HG03064 (cell line): ENCODE data around the gene RPL29.

Experiments used
- ATAC-seq: cut with Tn5 transposase; IDR thresholded peaks from one replicate; pipeline ENCODE4 v1.9.1; 2021; ENCODE audit warnings: low read depth; ENCODE audit not compliant: unreplicated experiment

The RPL29 gene

DNA sequence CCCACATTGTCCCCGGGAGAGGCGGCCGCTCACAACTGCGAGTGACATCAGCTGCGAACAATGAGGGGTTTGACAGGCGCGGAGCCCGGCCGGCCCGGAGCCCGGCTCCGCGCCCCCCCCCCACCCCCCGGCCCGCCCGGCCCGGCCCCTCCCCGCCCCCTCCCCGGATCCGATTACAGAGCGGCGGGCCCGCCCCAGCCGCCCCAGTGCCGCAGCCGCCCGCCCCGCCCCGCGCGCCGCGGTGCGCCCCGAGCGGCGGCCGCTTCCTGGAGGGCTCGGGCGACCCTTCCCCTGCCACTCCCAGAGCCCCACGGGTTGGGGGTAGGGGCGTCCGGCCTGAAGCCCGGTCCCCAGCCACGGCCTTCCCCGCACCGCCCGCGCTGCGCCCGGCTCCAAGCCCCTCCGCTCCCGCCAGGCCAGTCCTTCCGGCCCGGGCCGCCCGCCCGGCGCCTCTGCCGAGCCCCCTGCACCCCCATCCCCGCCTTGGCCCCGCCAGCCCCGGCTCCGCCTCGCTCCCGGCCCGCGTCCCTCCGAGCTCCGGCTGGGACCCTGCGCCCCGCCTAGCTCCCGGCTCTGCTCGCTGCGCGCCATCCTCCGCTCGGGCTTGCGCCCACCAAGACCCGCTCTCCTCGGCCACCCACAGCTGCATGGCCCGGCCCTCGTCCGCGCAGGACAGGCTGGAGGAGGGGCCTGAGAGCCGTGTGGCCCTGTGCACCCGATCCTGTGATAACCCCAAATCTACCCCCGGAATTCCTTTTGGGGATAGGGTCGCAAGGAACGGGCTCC is 28.1 kb downstream of the RPL29 start, which contains the start of gene PCBP4:
Gene PCBP4, minus strand, starts transcription at position 71 of the 786 bp plus-strand sequence. CDS start 6,214 bp downstream, outside the sequence.
- peak; percentile 51 for ATAC-seq

DNA sequence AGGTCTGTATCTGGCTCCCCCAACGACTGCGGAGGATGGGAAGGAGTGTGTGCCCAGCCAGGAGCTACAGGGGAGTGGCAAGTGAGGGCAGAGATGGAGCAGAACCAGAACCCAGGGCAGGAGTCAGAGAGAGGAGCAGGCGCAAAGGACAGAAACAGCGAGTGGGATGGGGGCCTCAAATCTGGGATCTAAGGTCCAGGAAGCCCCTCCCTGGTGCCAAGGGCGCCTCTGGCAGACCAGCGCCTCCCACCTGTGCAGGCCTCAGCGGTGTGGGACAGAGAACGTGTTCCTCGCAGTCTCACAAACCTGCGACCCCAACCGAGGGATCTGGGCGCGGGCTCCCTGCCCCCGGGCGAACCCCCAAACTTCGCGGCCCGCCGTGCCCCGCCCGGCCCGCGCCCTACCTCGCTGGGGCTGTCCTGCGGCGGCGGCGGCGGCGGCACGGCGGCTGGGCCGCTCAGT is 28.7 kb downstream of the RPL29 start:
- ATAC-seq = no peak

- ATAC-seq = no peak
Measured at GRCh38 chr3:51966486-51966885, 29.2 kb downstream of the RPL29 start.

DNA sequence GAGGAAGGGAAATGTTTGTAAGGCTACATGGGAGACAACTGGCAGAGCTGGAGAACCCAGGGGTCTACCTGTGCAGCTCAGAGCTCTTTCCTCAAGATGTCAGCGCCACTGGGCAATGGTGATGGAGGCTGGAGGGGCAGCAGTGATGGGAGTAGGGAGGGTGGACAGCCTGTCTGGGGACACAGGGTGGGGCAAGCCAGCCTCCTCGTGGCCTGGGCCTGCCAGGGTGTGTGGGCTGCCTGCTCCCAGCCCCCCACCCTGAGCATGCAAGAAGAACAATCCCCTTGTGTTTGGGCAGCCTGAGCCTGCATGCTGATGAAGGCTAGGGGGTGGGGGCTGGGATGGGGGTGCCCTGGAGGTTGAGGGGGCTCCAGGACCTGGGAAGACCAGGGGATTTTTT is 29.7 kb downstream of the RPL29 start:
- ATAC-seq = no peak

GRCh38 chr3:51964521-51964920 is 31.2 kb downstream of the RPL29 start:
- no peak for ATAC-seq

- no peak for ATAC-seq
Measured at GRCh38 chr3:51963951-51964451, 31.7 kb downstream of the RPL29 start.

GRCh38 chr3:51962854-51963530 is 32.7 kb downstream of the RPL29 start:
- no peak for ATAC-seq

DNA sequence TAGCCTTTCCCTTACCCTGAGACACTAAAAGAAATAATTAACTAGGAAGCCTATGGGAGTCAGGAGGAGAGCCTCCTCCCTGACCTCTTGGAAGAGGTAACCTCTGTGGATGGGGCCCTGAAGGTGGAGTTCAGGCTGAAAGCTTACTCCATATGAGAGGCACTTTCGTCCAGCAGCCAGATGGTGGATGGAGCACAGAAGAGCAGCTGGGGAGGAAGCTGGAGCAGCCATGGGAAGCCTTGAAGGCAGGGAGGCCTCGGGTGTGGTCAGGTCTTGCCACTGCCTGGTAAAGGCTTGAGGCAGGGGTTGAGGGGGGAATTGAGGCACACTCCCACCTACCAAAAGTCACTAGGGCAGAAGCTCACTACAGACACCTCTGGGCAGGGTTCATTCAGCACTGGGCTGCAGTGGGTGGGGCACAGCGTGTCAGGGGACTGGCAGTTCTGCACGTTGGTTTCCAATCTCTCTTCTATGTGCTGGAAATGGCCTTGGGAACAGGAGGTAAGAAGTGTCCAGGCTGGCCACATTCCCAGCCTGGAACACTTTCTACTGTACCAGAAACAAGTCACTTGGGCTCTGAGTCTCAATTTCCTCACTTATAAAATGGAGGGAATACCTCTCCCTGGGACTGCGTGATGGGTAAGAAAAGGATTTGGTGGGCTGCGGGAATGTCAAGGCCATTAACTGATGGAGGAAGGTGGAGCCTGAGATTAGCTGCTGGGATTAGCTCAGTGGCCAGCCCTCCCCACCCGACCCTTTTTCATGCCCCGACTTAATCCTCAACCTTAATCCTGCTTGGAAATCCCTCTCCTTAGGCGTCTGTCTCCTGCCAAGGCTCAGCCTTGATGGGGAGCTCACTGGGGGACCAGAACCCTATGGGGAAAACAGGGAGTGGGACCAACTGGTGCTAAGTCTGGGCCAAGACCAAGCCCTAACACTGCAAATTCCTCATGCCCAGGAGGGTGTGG is 33.8 kb downstream of the RPL29 start:
- no peak for ATAC-seq

- ATAC-seq = no peak
Measured at GRCh38 chr3:51961011-51961410, 34.7 kb downstream of the RPL29 start.

GRCh38 chr3:51960386-51960785 is 35.3 kb downstream of the RPL29 start:
- no peak for ATAC-seq

- no peak for ATAC-seq
Measured at GRCh38 chr3:51959651-51960050, 36.0 kb downstream of the RPL29 start.

DNA sequence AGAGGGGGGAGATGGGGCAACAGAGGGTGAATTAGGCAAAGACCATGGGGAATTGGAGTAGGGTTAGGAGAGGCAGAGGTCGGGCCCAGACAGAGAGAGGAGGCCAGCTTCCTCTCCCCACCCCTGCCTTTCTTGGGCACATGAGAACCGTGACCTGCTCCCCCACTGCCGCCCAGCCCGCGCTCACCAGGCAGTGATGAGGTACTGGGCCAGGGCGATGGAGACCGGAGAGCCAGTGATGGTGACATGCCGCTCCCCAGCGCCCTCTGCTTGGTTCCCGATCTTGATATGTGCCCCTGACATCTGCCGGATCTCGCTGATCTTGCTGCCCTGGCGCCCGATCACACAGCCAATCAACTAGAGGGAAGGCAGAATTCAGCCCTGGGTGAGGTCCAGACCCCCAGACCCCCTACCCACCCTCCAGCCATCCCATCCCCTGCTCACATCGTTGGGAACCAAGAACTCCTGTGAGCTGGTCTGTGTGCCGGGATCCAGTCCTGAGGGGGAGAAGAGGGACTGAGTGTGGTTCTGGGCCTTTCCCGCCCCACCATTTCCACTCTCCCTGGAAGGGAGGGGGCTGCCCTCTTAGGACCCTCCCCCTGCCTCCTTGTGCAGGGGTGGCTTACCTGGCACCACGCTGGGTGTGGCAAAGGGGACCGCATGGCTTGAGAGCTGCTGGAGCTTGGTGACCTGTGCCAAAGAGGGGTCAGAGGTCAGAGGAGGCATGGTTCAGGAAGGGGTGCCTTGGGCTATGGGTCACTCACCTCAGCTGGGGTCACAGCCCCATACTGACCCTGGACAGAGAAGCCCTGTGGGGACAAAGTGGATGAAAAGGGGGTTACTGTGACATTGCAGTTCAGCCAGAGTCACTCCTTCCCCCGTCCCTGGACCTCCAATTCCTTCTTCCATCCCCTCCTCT is 36.8 kb downstream of the RPL29 start:
- no peak for ATAC-seq

DNA sequence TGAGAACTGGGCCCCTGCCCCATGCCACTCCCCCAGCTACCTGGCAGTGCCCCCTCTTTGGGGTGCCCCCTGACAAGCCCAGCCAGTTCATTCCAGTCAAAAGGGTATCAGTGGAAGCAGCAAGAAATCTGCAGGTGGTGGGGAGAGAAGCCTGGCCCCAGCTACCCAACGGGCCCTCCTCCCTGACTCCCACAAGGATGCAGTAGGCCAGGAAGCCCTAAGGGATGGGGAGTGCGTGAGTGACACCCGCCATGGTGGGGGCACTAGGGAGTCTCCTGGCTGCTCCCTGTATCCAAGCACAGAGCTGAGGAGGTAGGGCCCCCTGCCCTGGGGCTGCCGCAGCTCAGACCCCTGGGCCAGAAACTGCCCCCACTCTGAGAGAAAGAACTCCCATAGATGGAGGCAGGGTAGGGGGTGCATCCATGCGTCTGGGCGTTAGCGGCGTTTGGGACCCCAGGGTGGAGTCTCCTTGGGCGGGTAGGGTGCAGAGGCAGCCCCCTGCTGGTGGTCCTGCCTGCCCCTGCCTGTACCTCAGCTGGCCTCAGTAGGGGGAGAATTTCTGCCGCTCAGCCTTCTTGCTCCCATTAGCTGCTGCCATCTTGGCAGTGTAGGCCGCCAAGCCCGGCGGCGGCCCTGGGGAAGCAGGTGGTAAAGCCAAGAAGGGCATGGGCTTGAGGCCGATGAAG is 38.0 kb downstream of the RPL29 start:
- ATAC-seq = no peak

DNA sequence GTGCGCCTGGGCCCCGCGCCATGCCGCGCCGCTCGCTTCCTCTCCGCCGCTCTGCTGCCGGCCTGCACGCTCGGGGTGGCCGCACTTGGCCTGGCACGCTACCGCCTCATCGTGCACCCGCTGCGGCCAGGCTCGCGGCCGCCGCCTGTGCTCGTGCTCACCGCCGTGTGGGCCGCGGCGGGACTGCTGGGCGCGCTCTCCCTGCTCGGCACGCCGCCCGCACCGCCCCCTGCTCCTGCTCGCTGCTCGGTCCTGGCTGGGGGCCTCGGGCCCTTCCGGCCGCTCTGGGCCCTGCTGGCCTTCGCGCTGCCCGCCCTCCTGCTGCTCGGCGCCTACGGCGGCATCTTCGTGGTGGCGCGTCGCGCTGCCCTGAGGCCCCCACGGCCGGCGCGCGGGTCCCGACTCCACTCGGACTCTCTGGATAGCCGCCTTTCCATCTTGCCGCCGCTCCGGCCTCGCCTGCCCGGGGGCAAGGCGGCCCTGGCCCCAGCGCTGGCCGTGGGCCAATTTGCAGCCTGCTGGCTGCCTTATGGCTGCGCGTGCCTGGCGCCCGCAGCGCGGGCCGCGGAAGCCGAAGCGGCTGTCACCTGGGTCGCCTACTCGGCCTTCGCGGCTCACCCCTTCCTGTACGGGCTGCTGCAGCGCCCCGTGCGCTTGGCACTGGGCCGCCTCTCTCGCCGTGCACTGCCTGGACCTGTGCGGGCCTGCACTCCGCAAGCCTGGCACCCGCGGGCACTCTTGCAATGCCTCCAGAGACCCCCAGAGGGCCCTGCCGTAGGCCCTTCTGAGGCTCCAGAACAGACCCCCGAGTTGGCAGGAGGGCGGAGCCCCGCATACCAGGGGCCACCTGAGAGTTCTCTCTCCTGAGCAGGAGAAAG is 39.6 kb downstream of the RPL29 start:
- no peak for ATAC-seq

- no peak for ATAC-seq
Measured at GRCh38 chr3:51955175-51955892, 40.4 kb downstream of the RPL29 start, which contains the start of gene GPR62. Gene GPR62 (plus strand): TSS chr3:51955381. CDS start chr3:51955653, 272 bp downstream.

GRCh38 chr3:51954713-51955112 is 41.0 kb downstream of the RPL29 start:
- ATAC-seq = no peak

DNA sequence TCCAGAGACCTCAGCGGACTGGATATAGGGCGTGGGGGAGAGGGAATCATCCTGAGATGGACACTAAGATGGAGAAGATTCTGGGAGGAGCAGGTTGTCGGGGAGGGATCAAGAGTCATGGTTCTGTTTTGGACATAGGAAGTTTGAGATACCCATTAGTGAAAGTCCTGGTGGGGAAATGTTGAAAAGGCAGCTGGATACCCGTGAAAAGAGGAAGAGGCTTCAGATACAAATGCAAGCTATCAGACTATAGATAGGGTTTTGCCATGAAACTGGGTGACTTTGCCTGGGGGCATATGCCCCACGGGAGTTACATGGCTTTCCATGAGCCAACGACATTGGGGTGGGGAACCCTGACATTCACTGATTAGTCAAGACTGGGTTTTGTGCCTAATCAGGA is 41.6 kb downstream of the RPL29 start:
- ATAC-seq = no peak
